AG08396 (cell line): ENCODE data around the gene OR52B2.
"Not testable (repeated sequence)": the region's sequence is repeated elsewhere in the genome, so short reads cannot be mapped to it uniquely, and the experiment has no call there.

Source experiments
- DNase-seq: peaks from one replicate; pipeline ENCODE4 v3.0.0; 2012; ENCODE audit warnings: low spot score, mixed read lengths

OR52B2 gene

DNA sequence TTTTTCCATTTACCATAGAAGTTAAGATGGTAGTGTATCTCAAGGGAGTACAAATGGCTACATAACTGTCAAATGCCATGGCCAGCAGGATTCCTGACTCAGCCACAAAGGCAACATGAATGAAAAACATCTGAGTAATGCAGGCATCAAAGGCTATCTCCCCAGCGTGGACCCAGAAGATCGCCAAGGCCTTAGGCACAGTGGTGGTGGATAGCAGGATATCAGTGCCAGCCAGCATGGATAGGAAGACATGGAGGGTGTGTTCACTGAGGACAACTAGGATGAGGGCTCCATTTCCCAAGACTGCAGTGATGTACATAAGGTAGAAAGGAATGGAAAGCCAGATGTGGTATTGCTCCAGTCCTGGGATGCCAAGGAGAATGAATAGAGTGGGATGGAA, 18.0 kb downstream of the OR52B2 start:
- DNase-seq, result no peak

DNA sequence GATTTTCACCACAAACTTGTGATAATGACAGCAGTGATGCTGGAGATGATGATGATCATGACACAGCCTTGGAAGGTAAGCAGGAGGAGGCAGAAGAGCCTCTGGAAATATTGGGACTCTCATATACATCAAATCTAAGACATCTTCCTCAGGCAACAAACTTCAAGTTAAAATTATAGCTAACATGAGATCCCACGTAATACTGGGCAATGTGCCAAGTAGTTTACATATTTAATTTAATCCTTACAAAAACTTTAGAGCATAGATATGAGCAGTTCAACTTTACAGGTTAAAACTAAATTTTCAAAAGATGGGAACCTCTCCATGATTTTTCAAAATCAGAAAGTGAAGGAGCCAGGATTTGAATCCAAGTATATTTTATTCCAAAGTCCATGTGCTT, 19.0 kb downstream of the OR52B2 start:
- no peak for DNase-seq

DNA sequence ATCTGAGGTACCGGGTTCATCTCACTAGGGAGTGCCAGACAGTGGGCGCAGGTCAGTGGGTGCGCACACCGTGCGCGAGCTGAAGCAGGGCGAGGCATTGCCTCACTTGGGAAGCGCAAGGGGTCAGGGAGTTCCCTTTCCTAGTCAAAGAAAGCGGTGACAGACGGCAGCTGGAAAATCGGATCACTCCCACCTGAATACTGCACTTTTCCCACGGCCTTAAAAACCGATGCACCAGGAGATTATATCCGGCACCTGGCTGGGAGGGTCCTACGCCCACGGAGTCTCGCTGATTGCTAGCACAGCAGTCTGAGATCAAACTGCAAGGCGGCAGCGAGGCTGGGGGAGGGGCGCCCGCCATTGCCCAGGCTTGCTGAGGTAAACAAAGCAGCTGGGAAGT, 26.4 kb downstream of the OR52B2 start:
- DNase-seq, result not testable (repeated sequence)

DNA sequence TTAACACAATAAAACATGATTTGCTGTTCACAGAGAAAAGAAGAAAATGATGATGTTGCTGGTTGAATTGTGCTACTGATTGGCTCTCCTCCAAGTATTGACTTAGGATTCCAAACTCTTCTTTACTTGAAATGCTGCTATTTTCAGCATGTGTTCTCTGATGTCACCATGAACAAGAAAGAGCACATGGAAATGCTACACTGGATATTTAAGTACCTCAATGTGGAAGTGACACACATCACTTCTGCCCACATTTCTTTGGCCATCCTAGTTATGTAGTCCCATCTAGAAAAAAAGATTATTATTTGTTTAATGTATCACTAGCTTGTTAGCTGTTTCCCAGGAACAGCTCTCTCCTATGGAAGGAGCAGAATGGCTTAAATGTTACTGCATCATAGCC, 27.2 kb downstream of the OR52B2 start:
- DNase-seq, result no peak

- DNase-seq, result not testable (repeated sequence)
Measured at GRCh38 chr11:6135936-6136335, 34.2 kb downstream of the OR52B2 start.

GRCh38 chr11:6132431-6132830, 37.7 kb downstream of the OR52B2 start:
- no peak for DNase-seq

DNA sequence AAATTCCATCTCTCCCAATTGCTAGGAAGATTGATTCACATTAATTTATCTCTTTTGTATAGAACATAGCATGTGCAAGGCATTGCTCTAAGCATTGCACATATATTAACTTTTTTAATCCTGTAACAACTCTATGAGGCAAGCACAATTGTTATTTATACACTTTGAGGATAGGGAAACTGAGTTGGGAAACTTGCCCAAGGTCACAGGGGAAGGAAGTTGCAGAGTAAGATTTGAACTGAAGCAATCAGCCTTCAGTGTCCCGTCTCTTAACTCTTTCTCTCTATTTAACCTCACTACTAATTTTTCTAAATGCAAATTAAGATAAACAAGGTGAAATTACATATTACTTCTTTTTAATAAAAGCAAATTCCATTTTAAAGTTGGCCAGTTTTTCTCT, 40.5 kb downstream of the OR52B2 start:
- DNase-seq, result no peak

- DNase-seq, result no peak
Measured at GRCh38 chr11:6129011-6129410, 41.1 kb downstream of the OR52B2 start.

GRCh38 chr11:6127881-6128280, 42.2 kb downstream of the OR52B2 start:
- no peak for DNase-seq

- DNase-seq, result no peak
Measured at GRCh38 chr11:6124245-6124644, 45.9 kb downstream of the OR52B2 start.
